GDM1 (cell line): Measurements from ENCODE around the gene TOGARAM1.
A peak's percentile ranks its signal among the peaks of the same experiment; 100 is the strongest.
"Not testable (repeated sequence)": the region's sequence is repeated elsewhere in the genome, so short reads cannot be mapped to it uniquely, and the experiment has no call there.

ENCODE experiments used
- DNase-seq: peaks from one replicate; lab custom pipeline; 2025; lab: John Stamatoyannopoulos, UW

TOGARAM1 gene

GRCh38 chr14:45044638-45045037, 82.6 kb downstream of the TOGARAM1 start:
- no peak for DNase-seq

GRCh38 chr14:45048385-45048784, 86.4 kb downstream of the TOGARAM1 start:
- no peak for DNase-seq

DNA sequence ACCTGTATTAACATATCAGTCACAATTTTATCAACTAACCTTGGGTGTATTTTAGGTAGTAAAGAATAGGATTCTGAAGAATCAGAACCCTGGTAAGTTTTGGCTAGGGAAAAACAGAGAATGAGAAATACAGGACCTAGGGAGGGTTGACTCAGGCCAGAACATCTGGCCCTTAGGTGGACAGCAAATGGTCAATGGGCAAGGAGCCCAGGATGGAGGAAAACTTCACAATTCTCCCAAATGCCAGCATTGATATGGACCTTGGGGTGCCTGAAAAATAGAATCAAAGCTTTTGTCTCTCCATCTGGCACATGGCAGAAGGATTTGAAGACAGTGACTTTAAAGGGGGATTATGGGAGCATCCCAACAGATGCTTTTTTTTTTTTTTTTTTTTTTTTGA, 89.2 kb downstream of the TOGARAM1 start:
- DNase-seq: no peak

DNA sequence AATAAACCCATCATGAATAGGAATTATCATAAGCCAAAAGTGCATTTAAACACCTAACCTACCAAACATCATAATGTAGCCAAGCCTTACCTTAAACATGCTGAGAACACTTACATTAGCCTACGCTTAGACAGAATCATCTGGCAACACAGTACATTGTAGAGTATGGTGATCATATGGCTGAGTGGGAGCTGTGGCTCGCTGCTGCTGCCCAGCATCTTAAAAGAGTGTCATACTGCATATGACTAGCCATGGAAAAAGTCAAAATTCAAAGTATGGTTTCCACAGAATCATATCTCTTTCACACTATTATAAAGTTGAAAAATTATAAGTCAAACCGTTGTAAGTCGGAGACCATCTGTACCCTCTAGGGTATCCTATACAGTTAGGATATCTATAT, 89.9 kb downstream of the TOGARAM1 start:
- no peak for DNase-seq

DNA sequence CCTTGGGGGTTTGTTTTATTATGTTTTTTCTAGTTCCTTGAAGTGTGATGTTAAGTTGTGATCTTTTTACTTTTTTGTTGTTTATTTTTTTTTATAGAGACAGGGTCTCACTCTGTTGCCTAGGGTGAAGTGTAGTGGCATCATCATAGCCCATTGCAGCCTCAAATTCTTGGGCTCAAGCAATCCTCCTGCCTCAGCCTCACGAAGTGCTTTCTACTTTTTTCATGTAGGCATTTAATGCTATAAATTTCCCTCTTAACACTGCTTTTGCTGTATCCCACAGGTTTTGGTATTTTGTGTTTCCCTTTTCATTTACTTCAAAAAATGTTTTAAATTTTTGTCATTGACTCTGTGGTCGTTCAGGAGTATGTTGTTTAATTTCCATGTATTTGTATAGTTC, 95.4 kb downstream of the TOGARAM1 start:
- DNase-seq: no peak

GRCh38 chr14:45057881-45058364, 95.9 kb downstream of the TOGARAM1 start:
- DNase-seq: no peak

DNA sequence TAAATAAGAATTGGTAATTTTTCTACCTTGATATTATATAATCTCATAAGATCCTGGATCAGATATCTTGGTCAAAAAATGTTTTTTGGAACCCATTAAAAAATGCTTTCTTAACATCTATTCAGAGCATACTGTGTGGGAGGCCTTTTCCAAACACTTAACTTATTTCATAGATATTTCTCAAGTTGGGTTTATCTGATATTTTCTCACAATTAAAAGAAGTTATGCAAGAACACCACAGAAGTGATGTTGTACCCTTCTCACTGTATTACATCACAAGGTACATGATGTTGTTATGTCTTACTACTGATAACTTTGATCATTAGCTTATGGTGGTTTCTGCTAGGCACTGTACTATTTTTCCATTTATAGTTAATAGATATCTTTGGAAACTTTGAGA, 98.6 kb downstream of the TOGARAM1 start:
- DNase-seq: no peak

- DNase-seq: no peak
Measured at GRCh38 chr14:45065540-45065939, 103.5 kb downstream of the TOGARAM1 start.

DNA sequence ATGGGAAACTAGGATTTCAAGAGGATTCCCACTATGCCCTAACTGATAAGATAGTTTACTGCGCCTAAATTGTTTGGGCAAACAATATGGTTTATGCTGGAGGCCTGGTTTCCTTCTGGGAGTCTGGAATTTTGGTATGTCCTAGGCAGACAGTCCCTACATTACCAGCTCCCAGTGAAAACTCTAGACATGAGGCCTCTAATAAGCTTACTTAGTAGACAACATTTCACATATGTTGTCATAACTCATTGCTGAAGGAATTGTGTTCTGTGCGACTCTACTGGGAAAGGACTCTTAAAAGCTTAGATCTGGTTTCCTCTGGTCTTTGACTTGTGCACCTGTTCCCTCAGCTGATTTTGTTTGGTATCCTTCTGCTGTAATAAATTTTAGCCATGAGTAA, 104.0 kb downstream of the TOGARAM1 start:
- no peak for DNase-seq

DNA sequence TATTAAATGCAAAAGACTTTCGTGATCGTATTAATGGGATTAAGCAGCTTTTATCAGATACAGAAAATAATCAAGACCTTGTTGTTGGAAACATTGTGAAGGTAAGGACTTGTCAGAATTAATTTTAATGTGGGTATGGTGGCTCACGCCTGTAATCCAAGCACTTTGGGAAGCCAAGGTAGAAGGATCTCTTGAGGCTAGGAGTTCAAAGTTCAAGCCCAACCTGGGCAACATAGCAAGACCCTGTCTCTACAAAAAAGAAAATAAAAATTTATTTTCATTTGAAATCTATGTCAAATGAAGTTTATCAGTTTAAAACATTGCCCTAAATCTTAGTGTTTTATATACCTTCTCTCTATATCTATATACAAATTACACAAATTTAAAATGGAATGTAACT, 104.7 kb downstream of the TOGARAM1 start:
- no peak for DNase-seq

DNA sequence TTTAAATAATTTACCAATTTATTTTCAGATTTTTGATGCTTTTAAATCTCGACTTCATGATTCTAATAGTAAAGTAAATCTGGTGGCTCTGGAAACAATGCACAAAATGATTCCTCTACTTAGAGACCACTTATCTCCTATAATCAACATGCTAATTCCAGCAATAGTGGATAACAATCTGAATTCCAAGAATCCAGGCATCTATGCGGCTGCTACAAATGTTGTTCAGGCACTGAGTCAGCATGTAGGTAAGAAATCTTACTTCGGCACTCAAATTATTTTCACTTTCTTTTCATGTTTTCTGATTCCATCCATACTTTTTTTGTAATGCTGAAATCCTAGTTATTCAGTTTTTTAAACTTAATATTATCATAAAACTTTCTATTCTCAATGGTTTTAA, 106.4 kb downstream of the TOGARAM1 start:
- DNase-seq: no peak

DNA sequence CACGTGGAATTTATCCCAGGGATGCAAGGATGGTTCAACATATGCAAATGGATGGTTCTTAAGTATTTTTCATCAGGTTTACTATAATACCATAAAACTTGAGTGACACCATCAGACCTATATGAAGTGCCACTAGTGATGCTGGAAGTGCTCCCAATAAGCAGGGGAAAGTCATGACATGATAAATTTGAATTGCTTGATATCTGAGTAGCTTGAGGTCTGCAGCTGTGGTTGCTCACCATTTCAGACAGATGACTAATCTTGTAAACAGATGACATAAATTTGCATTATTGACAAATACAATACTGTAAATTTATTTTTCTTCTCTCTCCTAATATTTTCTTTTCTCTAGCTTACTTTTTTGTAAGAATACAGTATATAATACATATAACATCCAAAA, 108.2 kb downstream of the TOGARAM1 start:
- no peak for DNase-seq

DNA sequence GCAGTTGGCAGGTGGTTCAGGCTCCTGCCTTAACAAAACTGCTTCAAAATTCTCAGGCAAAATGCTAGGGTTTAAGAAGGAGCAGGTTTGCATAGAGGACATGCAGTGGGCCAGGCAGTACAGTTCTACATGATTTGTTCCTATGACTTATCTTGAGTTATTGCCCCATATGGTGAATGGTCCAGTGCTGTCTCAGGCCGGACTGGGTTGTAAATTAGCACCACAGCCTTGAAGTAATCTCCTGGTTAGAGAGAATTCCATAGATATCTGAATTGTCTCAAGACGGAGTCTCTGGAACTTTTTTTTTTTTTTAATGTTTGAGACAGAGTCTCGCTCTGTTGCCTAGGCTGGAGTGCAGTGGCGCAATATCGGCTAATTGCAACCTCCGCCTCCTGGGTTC, 110.1 kb downstream of the TOGARAM1 start:
- DNase-seq: no peak

DNA sequence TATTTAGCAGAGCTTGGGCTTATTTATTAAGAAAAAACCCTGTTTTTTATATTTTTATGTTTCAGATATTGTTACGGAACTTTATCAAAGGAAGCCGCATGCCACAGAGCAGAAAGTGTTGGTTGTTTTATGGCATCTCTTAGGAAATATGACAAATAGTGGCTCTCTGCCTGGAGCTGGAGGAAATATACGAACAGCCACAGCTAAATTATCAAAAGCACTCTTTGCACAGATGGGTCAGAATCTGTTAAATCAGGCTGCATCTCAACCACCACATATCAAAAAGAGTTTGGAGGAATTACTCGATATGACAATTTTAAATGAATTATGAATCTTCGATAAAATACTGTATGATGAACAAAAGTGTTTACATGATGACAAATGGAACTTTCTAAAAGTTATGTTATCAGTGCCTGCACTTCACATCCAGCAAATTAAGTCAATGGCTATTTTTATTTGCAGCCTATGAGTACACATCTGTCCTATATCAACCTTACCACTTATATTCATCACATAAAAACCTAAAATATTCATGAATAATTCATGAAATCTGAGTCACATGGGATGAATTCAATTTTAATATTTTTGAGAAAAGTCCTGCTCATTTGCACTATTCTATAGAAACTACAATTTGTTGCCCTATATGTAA, 111.4 kb downstream of the TOGARAM1 start:
- no peak for DNase-seq

DNA sequence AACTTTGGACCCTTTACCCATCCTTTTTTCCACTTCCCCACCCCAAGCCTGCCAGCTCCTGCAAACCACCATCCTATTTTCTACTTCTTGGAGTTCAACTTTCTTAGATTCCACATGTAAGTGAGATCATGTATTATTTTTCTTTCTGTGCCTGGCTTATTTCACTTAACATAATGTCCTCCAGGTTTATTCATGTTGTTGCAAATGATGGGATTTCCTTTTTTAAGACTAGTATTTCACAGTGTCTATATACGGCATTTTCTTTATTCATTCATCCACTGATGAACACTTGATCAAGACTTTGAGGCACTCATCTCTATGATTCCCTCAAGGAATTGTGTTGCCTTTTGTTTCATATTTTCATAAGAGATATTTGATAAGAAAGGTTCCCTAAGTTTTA, 116.3 kb downstream of the TOGARAM1 start:
- DNase-seq: no peak

DNA sequence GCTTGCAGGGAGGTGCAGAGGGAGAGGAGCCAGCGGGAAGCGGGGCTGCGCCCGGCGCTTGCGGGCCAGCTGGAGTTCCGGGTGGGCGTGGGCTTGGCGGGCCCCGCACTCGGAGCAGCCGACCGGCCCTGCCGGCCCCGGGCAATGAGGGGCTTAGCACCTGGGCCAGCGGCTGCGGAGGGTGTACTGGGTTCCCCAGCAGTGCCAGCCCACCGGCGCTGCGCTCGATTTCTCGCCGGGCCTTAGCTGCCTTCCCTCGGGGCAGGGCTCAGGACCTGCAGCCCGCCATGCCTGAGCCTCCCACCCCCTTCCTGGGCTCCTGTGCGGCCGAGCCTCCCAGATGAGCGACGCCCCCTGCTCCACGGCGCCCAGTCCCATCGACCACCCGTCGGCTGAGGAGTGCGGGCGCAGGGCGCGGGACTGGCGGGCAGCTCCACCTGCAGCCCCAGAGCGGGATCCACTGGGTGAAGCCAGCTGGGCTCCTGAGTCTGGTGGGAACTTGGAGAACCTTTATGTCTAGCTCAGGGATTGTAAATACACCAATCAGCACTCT, 118.5 kb downstream of the TOGARAM1 start:
- DNase-seq: not testable (repeated sequence)

GRCh38 chr14:45081096-45081495, 119.1 kb downstream of the TOGARAM1 start:
- DNase-seq: not testable (repeated sequence)

GRCh38 chr14:45082420-45082819, 120.4 kb downstream of the TOGARAM1 start:
- no peak for DNase-seq

DNA sequence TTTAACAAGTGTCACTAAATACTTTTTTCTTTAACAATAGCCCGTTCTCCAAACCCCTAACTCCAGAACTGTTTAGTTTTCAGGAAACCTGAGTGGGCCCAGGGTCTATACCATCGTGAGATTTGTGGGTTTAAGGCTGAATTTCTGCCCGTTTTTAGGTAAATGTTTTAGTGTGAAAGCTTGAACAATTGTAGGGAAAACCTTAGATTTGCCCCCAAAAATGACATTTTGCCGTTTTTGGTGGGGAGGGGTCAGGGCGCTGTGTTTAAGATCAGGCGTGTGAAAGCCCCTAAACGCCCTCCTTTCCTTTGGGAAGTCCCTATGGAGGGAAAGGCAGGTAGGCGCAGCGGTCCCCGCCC, 121.6 kb downstream of the TOGARAM1 start:
- no peak for DNase-seq

DNA sequence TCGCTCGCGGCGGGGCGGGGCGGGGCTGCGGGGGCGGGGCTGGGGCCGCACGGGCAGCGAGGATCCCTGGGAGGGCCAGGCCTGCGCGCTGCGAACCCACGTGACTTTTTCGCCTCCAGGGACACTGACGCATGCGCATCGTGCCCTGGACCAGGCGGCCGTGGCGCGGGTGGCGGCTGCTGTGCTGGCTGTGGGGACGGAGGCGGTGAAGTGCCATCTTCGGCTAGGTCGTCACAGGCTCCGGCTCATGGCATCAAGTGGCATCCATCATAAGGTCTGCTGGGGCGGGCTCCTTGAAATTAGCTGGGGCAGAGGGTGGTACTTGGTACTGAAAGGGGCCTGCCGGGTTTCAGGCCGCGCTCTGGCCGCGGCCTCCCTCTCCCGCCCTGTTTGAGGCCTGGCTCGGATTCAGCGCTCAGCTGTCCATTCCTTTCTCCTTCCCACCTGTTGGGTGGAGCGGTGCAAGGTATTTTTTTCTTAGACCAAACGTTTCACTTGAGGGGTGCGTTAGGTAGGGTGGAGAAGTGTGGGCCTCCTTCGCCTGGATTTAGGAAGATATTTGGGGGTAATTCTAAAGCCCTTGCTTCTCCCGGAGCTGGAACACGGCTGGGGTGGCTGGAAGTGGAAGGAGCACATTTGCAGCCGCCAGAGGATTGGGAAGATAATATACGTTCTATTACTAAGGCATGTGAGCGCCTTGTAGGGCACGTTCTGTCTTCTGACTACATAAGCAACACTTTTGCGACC, 122.2 kb downstream of the TOGARAM1 start, which contains the start of gene PRPF39:
PRPF39 (plus strand) TSS at position 141 of the 747 bp plus-strand sequence. CDS start 11,124 bp downstream, outside the sequence.
- peak; percentile 90 for DNase-seq

GRCh38 chr14:45084946-45085346, 123.0 kb downstream of the TOGARAM1 start:
- no peak for DNase-seq

DNA sequence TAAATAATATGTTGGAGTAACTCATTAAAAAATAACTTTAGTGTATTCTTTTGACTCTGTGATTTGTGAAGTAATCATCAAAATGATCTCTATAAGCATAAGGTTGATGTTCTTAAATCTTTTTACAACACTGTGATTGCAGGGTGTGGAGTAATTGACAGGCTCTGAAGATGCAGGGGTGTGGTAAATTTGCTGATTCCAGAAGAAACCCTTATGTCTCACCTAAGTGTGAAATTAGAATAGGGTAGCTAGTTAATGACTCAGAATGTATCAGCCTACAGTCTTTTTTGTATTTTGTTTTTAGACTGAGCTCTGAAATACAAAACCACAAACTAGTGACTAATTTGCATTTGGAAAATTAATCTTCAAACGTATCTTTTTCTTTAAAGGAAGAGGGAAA, 127.8 kb downstream of the TOGARAM1 start:
- no peak for DNase-seq

GRCh38 chr14:45091710-45092109, 129.7 kb downstream of the TOGARAM1 start:
- DNase-seq: no peak
